Measurements from ENCODE around the gene RASSF4.

Gene RASSF4

GRCh38 chr10:44976352-44977198 is 17.0 kb downstream of the RASSF4 start:
- DNase-seq (ENCODE audit: low read depth): no peak

GRCh38 chr10:44977287-44978212 is 17.9 kb downstream of the RASSF4 start:
- DNase-seq (ENCODE audit: low read depth): no peak

- no peak for DNase-seq (ENCODE audit: low read depth)
These were observed 18.6 kb downstream of the RASSF4 start for GRCh38 chr10:44978213-44978569.

GRCh38 chr10:44978570-44979280 is 19.1 kb downstream of the RASSF4 start, which contains the start of gene DEPP1:
TSS of gene DEPP1 (minus strand) at chr10:44978809. CDS start at chr10:44978030, 779 bp downstream.
- DNase-seq (ENCODE audit: low read depth): no peak

GRCh38 chr10:44979281-44980191 is 19.9 kb downstream of the RASSF4 start:
- no peak for DNase-seq (ENCODE audit: low read depth)

- DNase-seq (ENCODE audit: low read depth): no peak
These were observed 20.9 kb downstream of the RASSF4 start for GRCh38 chr10:44980309-44981171.

- no peak for DNase-seq (ENCODE audit: low read depth)
These were observed 21.8 kb downstream of the RASSF4 start for GRCh38 chr10:44981172-44982113.

- DNase-seq (ENCODE audit: low read depth): no peak
These were observed 22.5 kb downstream of the RASSF4 start for GRCh38 chr10:44982114-44982460.

GRCh38 chr10:44982496-44982895 is 22.9 kb downstream of the RASSF4 start:
- no peak for DNase-seq (ENCODE audit: low read depth)

GRCh38 chr10:44983066-44983894 is 23.7 kb downstream of the RASSF4 start:
- no peak for DNase-seq (ENCODE audit: low read depth)

- no peak for DNase-seq (ENCODE audit: low read depth)
These were observed 24.3 kb downstream of the RASSF4 start for GRCh38 chr10:44983895-44984278.

- no peak for DNase-seq (ENCODE audit: low read depth)
These were observed 25.1 kb downstream of the RASSF4 start for GRCh38 chr10:44984671-44985101.

GRCh38 chr10:44985175-44985681 is 25.6 kb downstream of the RASSF4 start:
- no peak for DNase-seq (ENCODE audit: low read depth)

GRCh38 chr10:44986179-44986578 is 26.6 kb downstream of the RASSF4 start:
- no peak for DNase-seq (ENCODE audit: low read depth)

GRCh38 chr10:44986670-44987069 is 27.1 kb downstream of the RASSF4 start:
- no peak for DNase-seq (ENCODE audit: low read depth)

GRCh38 chr10:44988957-44989585 is 29.5 kb downstream of the RASSF4 start:
- DNase-seq (ENCODE audit: low read depth): no peak

GRCh38 chr10:44989597-44990301 is 30.1 kb downstream of the RASSF4 start:
- no peak for DNase-seq (ENCODE audit: low read depth)
